ENCODE data around the gene JAG2. TPM values are rescaled to one million over a fixed set of nuclear protein-coding genes. Genes with fewer than 3 reads are reported as not detected.

Gene JAG2
- total RNA-seq, 1 donor from 2014 or later, result 18.9 TPM

- peak; percentile 7 for ATAC-seq
These were observed 3.4 kb downstream of the JAG2 start for GRCh38 chr14:105165134-105165704.

- ATAC-seq, result no peak
These were observed 5.4 kb downstream of the JAG2 start for GRCh38 chr14:105163040-105163742.

- no peak for ATAC-seq
These were observed 6.0 kb downstream of the JAG2 start for GRCh38 chr14:105162669-105162979.

- ATAC-seq, result peak; percentile 56
These were observed 6.5 kb downstream of the JAG2 start for GRCh38 chr14:105161964-105162668.

GRCh38 chr14:105161309-105161708, 7.3 kb downstream of the JAG2 start:
- no peak for ATAC-seq

- ATAC-seq, result no peak
These were observed 7.8 kb downstream of the JAG2 start for GRCh38 chr14:105160776-105161175.

GRCh38 chr14:105159344-105159743, 9.2 kb downstream of the JAG2 start:
- ATAC-seq, result no peak

GRCh38 chr14:105158794-105159193, 9.8 kb downstream of the JAG2 start:
- no peak for ATAC-seq

- ATAC-seq, result no peak
These were observed 10.7 kb downstream of the JAG2 start for GRCh38 chr14:105157872-105158271.

GRCh38 chr14:105156414-105157375, 11.9 kb downstream of the JAG2 start:
- ATAC-seq, result no peak

GRCh38 chr14:105155681-105156413, 12.7 kb downstream of the JAG2 start:
- ATAC-seq, result no peak

- no peak for ATAC-seq
These were observed 13.4 kb downstream of the JAG2 start for GRCh38 chr14:105155071-105155651.

- no peak for ATAC-seq
These were observed 14.1 kb downstream of the JAG2 start for GRCh38 chr14:105154476-105154871.

GRCh38 chr14:105153739-105154475, 14.7 kb downstream of the JAG2 start:
- no peak for ATAC-seq

- peak; percentile 28 for ATAC-seq
These were observed 15.2 kb downstream of the JAG2 start for GRCh38 chr14:105153331-105153731.

GRCh38 chr14:105152794-105153241, 15.8 kb downstream of the JAG2 start:
- ATAC-seq, result no peak

- ATAC-seq, result no peak
These were observed 16.5 kb downstream of the JAG2 start for GRCh38 chr14:105151838-105152793.

- no peak for ATAC-seq
These were observed 17.3 kb downstream of the JAG2 start for GRCh38 chr14:105151084-105151837.
